ENCODE results near the gene DYNLRB2. TPM values are rescaled to one million over a fixed set of nuclear protein-coding genes. Genes with fewer than 3 reads are reported as not detected.

Gene DYNLRB2
- total and polyA plus RNA-seq, 2 of the 13 experiments (the other 11 are each of a cell fraction or from before 2014, with no cell fraction given), result not detected

DNA sequence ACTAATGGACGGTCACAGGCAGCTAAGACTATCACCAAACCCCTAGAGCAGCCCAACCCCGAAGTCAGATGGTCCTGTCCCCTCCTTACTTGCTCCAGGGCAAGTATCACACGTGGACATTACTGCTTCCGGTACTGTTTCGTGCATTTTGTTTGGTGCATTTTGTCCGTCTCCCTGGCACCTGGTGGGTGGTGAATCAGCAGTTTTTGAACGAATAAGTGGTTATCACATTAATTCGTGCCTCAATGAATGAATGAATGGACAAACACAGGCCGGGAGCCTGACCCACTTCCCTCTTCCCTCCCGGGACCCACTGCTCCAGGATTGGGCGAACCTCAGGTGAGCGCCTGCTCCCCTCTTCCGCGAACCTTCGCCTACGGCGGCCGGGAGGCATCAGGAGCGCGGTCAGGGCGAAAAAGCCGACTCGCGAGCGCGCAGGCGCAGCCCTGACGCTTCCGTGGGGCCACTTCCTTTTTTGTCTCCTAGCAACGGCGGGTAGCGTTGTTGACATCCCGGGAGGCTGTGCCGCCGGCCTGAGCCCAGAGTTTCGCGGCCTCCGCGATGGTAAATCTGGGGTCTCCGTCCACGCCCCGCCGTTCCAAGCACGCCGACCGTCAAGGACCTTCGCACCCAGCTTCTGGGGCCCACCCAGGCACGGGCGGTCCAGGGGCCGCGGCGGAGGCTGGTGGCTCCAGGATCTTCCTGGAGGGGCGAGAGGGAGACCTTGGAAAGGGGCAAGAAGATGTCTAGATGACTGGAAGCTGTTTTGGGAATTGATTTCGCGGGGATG, at the start of gene DYNLRB2 (continued):
- TF ChIP-seq FOXC1 (CRISPR knock-in tag; IDR thresholded peaks at IDR 0.05; ENCODE audit: borderline replicate concordance) (peak; percentile 84; the same call in 1 of the 2 replicates), DNMT3B (CRISPR knock-in tag; conservative IDR thresholded peaks at IDR 0.05) (peak; percentile 46; the same call in 1 of the 2 replicates), ZFY (CRISPR knock-in tag; IDR thresholded peaks at IDR 0.05) (peak; percentile 70), ZFP62 (CRISPR knock-in tag; IDR thresholded peaks at IDR 0.05) (no peak), ATM (IDR thresholded peaks at IDR 0.05; ENCODE audit: borderline replicate concordance) (no peak), ZNF713 (CRISPR knock-in tag; IDR thresholded peaks at IDR 0.05) (no peak), ZSCAN30 (CRISPR knock-in tag; IDR thresholded peaks at IDR 0.05) (0 out of 2 replicates have a peak, but pooled peaks have one; percentile 54), TAF15 (IDR thresholded peaks at IDR 0.05; ENCODE audit: low read depth, low read length, poor library complexity, severe bottlenecking) (no peak), MED13 (CRISPR knock-in tag; IDR thresholded peaks at IDR 0.05) (no peak), KLF15 (CRISPR knock-in tag; IDR thresholded peaks at IDR 0.05; ENCODE audit: borderline replicate concordance) (peak; percentile 82; the same call in 1 of the 2 replicates), ZSCAN22 (CRISPR knock-in tag; IDR thresholded peaks at IDR 0.05) (no peak), ZFP41 (CRISPR knock-in tag; IDR thresholded peaks at IDR 0.05; ENCODE audit: borderline replicate concordance) (no peak), MTF2 (CRISPR knock-in tag; IDR thresholded peaks at IDR 0.05; ENCODE audit: borderline replicate concordance) (peak; percentile 97), ZNF768 (CRISPR knock-in tag; IDR thresholded peaks at IDR 0.05) (peak; percentile 62; the same call in 1 of the 2 replicates), ZNF136 (CRISPR knock-in tag; IDR thresholded peaks at IDR 0.05; ENCODE audit: low read depth) (no peak), ZSCAN21 (CRISPR knock-in tag; IDR thresholded peaks at IDR 0.05; ENCODE audit: borderline replicate concordance) (no peak; the same call in 1 of the 2 replicates), SNAPC2 (CRISPR knock-in tag; IDR thresholded peaks at IDR 0.05) (no peak), KDM5A (IDR thresholded peaks at IDR 0.05; ENCODE audit: borderline replicate concordance, low read length) (no peak), SUZ12 (IDR thresholded peaks at IDR 0.05; ENCODE audit: low read depth, low read length) (no peak), EED (CRISPR knock-in tag; IDR thresholded peaks at IDR 0.05) (peak; percentile 58; the same call in 1 of the 2 replicates), ZNF383 (CRISPR knock-in tag; IDR thresholded peaks at IDR 0.05; ENCODE audit: borderline replicate concordance) (no peak), ZNF614 (CRISPR knock-in tag; IDR thresholded peaks at IDR 0.05; ENCODE audit: borderline replicate concordance) (peak; percentile 79; the same call in 1 of the 2 replicates), ZNF432 (CRISPR knock-in tag; IDR thresholded peaks at IDR 0.05; ENCODE audit: borderline replicate concordance) (no peak), DR1 (CRISPR knock-in tag; IDR thresholded peaks at IDR 0.05) (0 out of 2 replicates have a peak, but pooled peaks have one; percentile 56)
- TF ChIP-seq, protein P1, sequence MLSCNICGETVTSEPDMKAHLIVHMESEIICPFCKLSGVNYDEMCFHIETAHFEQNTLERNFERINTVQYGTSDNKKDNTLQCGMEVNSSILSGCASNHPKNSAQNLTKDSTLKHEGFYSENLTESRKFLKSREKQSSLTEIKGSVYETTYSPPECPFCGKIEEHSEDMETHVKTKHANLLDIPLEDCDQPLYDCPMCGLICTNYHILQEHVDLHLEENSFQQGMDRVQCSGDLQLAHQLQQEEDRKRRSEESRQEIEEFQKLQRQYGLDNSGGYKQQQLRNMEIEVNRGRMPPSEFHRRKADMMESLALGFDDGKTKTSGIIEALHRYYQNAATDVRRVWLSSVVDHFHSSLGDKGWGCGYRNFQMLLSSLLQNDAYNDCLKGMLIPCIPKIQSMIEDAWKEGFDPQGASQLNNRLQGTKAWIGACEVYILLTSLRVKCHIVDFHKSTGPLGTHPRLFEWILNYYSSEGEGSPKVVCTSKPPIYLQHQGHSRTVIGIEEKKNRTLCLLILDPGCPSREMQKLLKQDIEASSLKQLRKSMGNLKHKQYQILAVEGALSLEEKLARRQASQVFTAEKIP (CRISPR knock-in tag; IDR thresholded peaks at IDR 0.05; ENCODE audit: borderline replicate concordance), result no peak
- TF ChIP-seq, protein P2, sequence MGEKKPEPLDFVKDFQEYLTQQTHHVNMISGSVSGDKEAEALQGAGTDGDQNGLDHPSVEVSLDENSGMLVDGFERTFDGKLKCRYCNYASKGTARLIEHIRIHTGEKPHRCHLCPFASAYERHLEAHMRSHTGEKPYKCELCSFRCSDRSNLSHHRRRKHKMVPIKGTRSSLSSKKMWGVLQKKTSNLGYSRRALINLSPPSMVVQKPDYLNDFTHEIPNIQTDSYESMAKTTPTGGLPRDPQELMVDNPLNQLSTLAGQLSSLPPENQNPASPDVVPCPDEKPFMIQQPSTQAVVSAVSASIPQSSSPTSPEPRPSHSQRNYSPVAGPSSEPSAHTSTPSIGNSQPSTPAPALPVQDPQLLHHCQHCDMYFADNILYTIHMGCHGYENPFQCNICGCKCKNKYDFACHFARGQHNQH (CRISPR knock-in tag; IDR thresholded peaks at IDR 0.05), result peak; percentile 73; the same call in 1 of the 2 replicates
- TF ChIP-seq, protein P3, sequence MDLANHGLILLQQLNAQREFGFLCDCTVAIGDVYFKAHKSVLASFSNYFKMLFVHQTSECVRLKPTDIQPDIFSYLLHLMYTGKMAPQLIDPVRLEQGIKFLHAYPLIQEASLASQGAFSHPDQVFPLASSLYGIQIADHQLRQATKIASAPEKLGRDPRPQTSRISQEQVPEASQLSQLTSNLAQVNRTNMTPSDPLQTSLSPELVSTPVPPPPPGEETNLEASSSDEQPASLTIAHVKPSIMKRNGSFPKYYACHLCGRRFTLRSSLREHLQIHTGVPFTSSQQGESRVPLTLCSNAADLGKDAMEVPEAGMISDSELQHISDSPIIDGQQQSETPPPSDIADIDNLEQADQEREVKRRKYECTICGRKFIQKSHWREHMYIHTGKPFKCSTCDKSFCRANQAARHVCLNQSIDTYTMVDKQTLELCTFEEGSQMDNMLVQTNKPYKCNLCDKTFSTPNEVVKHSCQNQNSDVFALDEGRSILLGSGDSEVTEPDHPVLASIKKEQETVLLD (CRISPR knock-in tag; IDR thresholded peaks at IDR 0.05; ENCODE audit: low read depth), result no peak

Measured in HepG2 (cell line).